GM18873 (cell line): ENCODE results near the gene DGCR6L.
"Not testable (repeated sequence)": the region's sequence is repeated elsewhere in the genome, so short reads cannot be mapped to it uniquely, and the experiment has no call there.

Source experiments
- ATAC-seq: cut with Tn5 transposase; IDR thresholded peaks from one replicate; pipeline ENCODE4 v1.9.1; 2021; ENCODE audit warnings: mild to moderate bottlenecking, moderate library complexity, moderate number of reproducible peaks; ENCODE audit not compliant: unreplicated experiment, low FRiP score

Gene DGCR6L

GRCh38 chr22:20310773-20311172, 9.1 kb downstream of the DGCR6L start:
- not testable (repeated sequence) for ATAC-seq

GRCh38 chr22:20310180-20310579, 9.7 kb downstream of the DGCR6L start:
- not testable (repeated sequence) for ATAC-seq

GRCh38 chr22:20308806-20309650, 10.8 kb downstream of the DGCR6L start:
- not testable (repeated sequence) for ATAC-seq

- ATAC-seq = not testable (repeated sequence)
Observed at GRCh38 chr22:20307448-20308447, 12.1 kb downstream of the DGCR6L start.

GRCh38 chr22:20306646-20307447, 13.0 kb downstream of the DGCR6L start:
- not testable (repeated sequence) for ATAC-seq

- no peak for ATAC-seq
Observed at GRCh38 chr22:20305894-20306645, 13.8 kb downstream of the DGCR6L start.

GRCh38 chr22:20305230-20305893, 14.5 kb downstream of the DGCR6L start:
- ATAC-seq = not testable (repeated sequence)

GRCh38 chr22:20304646-20305045, 15.2 kb downstream of the DGCR6L start:
- no peak for ATAC-seq

- not testable (repeated sequence) for ATAC-seq
Observed at GRCh38 chr22:20303229-20303534, 16.7 kb downstream of the DGCR6L start.

GRCh38 chr22:20302438-20303228, 17.2 kb downstream of the DGCR6L start:
- no peak for ATAC-seq

GRCh38 chr22:20299746-20300136, 20.1 kb downstream of the DGCR6L start:
- ATAC-seq = no peak

- no peak for ATAC-seq
Observed at GRCh38 chr22:20298803-20299745, 20.8 kb downstream of the DGCR6L start.

- ATAC-seq = no peak
Observed at GRCh38 chr22:20298110-20298802, 21.6 kb downstream of the DGCR6L start.

- ATAC-seq = no peak
Observed at GRCh38 chr22:20297414-20298109, 22.3 kb downstream of the DGCR6L start.

- no peak for ATAC-seq
Observed at GRCh38 chr22:20296598-20296997, 23.3 kb downstream of the DGCR6L start.
